Right lobe of liver (tissue), 6 donors: ENCODE measurements around the gene AFG1L. TPM values are rescaled to one million over a fixed set of nuclear protein-coding genes. Genes with fewer than 3 reads are reported as not detected.
A peak's percentile ranks its signal among the peaks of the same experiment; 100 is the strongest.
"Not testable (repeated sequence)": the region's sequence is repeated elsewhere in the genome, so short reads cannot be mapped to it uniquely, and the experiment has no call there.

Experiments used
- ATAC-seq, 4 donors: fragments of 200-7000 bp; cut with Tn5 transposase; one replicate each; pipeline ENCODE4 v1.9.1; 2020; ENCODE audit warnings: mild to moderate bottlenecking in 4 of 4, moderate library complexity in 4 of 4
- DNase-seq, 3 donors: peaks; one replicate each; pipeline ENCODE4 v3.0.0-alpha.2; 2020
- H3K27ac ChIP-seq, 3 donors: fragments of 200-600 bp; one replicate each; pipeline ENCODE4 v1.8.0; 2022
- H3K27me3 ChIP-seq, 2 donors: fragments of 200-600 bp; one replicate each; pipeline ENCODE4 v1.8.0; 2022
- H3K36me3 ChIP-seq, 4 donors: fragments of 200-600 bp; sonication (generic) in 1 of 4; one replicate each; pipeline versions ENCODE4 v1.5.1 to v1.8.0; 2017 to 2022; ENCODE audit warnings: control low read depth in 1 of 4
- H3K4me1 ChIP-seq, 4 donors: fragments of 200-600 bp; sonication (generic) in 1 of 4; one replicate each; pipeline versions ENCODE4 v1.5.1 to v1.8.0; 2017 to 2022; ENCODE audit warnings: control low read depth in 1 of 4
- H3K4me3 ChIP-seq, 3 donors: fragments of 200-600 bp; one replicate each; pipeline ENCODE4 v1.8.0; 2022
- H3K9me3 ChIP-seq, 4 donors: fragments of 200-600 bp; sonication (generic) in 1 of 4; one replicate each; pipeline versions ENCODE4 v1.5.1 to v1.8.0; 2017 to 2022; ENCODE audit warnings: control low read depth in 1 of 4
- CTCF ChIP-seq, 4 donors: fragments of 200-600 bp in 3 of 4; fragments of 450-650 bp in 1 of 4; IDR thresholded peaks; one replicate each; pipeline versions ENCODE4 v1.5.1 to v1.8.0; 2016 to 2022; ENCODE audit warnings: antibody characterized with exemption in 4 of 4, mild to moderate bottlenecking in 2 of 4
- POLR2A ChIP-seq: fragments of 450-650 bp; IDR thresholded peaks from one replicate; pipeline ENCODE4 v1.6.1; 2017; ENCODE audit warnings: antibody characterized with exemption, mild to moderate bottlenecking
- WGBS: methylation state at CpG from one replicate; pipeline ENCODE4 v1.1.6; 2018; ENCODE audit warnings: low coverage, low lambda C conversion rate; ENCODE audit not compliant: insufficient coverage; ENCODE audit errors: missing lambda C conversion rate; 5-methylcytosine and 5-hydroxymethylcytosine counted together
- intact Hi-C, 2 donors: fragments of 100-400 bp; cut with DNase I; formaldehyde crosslinking; loops; one replicate each; pipeline versions ENCODE4 v1.11.2 to v1.14.1; 2022
- total RNA-seq, 6 experiments: library from RNA; depleted of rRNA in 2 of 6; stranded (reverse); fragments of >200 nt in 2 of 6; fragmentation: NEBNext Ultra II Directional in 3 of 6; extraction: Animal tissue kit (Norgen Biotek cat#: 25700) in 3 of 6; gene quantifications; one replicate each; pipeline versions ENCODE4 v1.1.0 to v1.2.4, GENCODE V29; 2016 to 2023
- donor health status: DM: no; HTN: yes; CAD: no.
- donor health status: DM: no; HTN: no; CAD: no.
- donor health status: DM: no; HTN: no; CAD: no.
- donor health status: DM: no; HTN: yes; CAD: no.
- donor health status: DM: no; HTN: yes; CAD: no.

AFG1L gene
- total RNA-seq, 6 experiments from 2014 or later, result 1.5 to 5.6 (median 4.6) TPM

DNA sequence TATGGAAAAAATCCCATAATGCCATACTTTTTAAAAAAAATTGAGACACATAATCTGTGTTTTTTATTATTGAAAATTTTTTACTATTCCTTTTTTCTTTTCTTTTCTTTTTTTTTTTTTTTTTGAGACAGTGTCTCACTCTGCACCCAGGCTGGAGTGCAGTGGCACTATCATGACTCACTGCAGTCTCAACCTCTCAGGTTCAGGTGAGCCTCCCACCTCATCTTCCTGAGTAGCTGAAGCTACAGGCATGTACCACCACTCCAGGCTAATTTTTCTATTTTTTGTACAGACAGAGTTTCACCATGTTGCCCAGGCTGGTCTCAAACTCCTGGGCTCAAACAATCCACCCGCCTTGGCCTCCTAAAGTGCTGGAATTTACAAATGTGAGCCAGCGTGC lies 100.4 kb downstream of the AFG1L start:
- TF ChIP-seq POLR2A, result no peak
- TF ChIP-seq CTCF (IDR thresholded peaks at IDR 0.05), result no peak
- no peaks in the 10 kb centered on the region for H3K9me3 ChIP-seq
- no peak overlapping the region for H3K4me3 ChIP-seq
- no peaks in the 10 kb centered on the region for H3K36me3 ChIP-seq
- DNase-seq, result no peak
- intact Hi-C loops, result no loop called here
- ATAC-seq, result no peak
- no peaks in the 10 kb centered on the region for H3K27me3 ChIP-seq
- WGBS, result 100% methylated on average over 2 of the region's 2 CpGs
- no peaks in the 10 kb centered on the region for H3K4me1 ChIP-seq
- H3K27ac ChIP-seq, result no peak overlapping the region

- no peaks in the 10 kb centered on the region for H3K27me3 ChIP-seq
- H3K4me3 ChIP-seq, result no peak overlapping the region
- peaks cover 0 to 9% (median 0%) of the 10 kb centered on the region in 4 donors for H3K4me1 ChIP-seq
- H3K9me3 ChIP-seq, result no peaks in the 10 kb centered on the region
- no peaks in the 10 kb centered on the region for H3K36me3 ChIP-seq
- WGBS, result 43% methylated on average over 3 of the region's 3 CpGs
- ATAC-seq, result no peak
- no peak overlapping the region for H3K27ac ChIP-seq
- intact Hi-C loops, result no loop called here
- DNase-seq, result no peak
- no peak for TF ChIP-seq CTCF (IDR thresholded peaks at IDR 0.05)
- TF ChIP-seq POLR2A, result no peak
These were observed 108.4 kb downstream of the AFG1L start for GRCh38 chr6:108403236-108403635.

DNA sequence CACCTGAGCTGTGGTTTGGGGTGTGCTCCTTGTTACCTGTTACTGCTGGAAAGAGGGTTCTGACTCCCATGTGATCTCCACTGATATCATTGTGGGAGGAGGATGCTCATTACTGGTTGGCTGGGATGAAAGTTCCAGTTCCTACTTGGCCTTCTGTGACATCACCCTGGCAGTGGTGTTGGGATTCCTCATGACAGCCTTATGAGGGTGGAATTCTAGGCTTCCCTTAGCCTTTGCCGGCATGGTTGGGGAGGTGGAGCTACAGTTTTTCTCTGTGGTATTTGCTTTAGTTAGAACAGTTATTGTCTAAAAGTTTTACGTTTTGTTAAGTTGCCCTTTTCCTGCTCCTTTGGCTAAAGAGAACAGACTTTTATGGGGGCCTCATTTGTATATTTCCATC lies 112.1 kb downstream of the AFG1L start:
- no peak overlapping the region for H3K4me3 ChIP-seq
- H3K4me1 ChIP-seq, result peaks cover 0 to 18% (median 0%) of the 10 kb centered on the region in 4 donors
- H3K27me3 ChIP-seq, result no peaks in the 10 kb centered on the region
- no peaks in the 10 kb centered on the region for H3K9me3 ChIP-seq
- no peak overlapping the region for H3K27ac ChIP-seq
- intact Hi-C loops, result no loop called here
- WGBS, result 64% methylated on average over 2 of the region's 2 CpGs
- DNase-seq, result no peak
- peak in 2 of 4 donors; percentile 11 to 29 for ATAC-seq
- TF ChIP-seq POLR2A, result no peak
- H3K36me3 ChIP-seq, result no peaks in the 10 kb centered on the region

DNA sequence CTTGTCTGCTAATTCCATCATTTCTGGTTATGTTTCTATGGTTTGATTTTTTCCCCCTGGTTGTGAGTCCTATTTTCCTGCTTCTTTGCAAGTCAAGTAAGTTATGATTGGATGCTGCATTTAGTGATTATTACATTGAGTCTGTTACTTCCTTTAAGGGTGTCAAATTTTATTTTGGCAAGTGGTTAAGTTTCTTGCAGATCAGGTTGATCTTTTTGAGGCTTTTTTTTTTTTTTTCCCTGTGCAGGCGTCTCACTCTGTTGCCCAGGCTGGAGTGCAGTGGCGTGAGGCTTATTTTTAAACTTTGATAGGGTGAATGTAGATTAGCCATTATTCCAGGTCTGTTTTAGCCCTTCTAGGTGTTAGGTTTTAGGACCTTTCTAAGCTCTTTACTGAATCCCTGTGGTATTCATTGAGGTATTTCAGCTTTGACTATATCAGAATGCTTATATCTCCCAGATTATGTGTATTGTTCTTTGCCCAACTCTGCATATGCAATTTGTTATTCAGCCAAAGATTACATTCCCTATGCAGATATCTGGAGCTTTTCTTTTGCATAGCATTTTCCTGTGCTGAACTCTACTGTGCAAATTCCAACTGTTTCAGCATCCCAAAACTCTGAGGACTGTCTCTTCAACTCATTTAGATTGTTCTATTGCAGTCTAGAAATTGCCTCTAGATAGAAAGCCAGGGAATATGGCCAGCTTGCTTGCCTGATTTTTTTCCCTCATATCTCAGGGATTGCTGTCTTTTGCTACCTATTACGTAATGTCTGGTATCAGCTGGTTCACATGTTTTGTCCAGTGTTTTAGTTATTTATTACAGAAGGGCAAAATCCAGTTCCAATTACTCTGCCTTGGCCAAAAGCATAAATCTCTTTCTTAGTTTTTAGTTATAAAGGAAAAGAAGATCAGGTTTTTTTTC lies 113.3 kb downstream of the AFG1L start:
- TF ChIP-seq POLR2A, result no peak
- TF ChIP-seq CTCF (IDR thresholded peaks at IDR 0.05), result no peak
- Histone ChIP-seq H3K9me3 (no peaks in the 10 kb centered on the region), H3K4me1 (peaks cover 0 to 18% (median 0%) of the 10 kb centered on the region in 4 donors), H3K4me3 (no peak overlapping the region), H3K27me3 (no peaks in the 10 kb centered on the region), H3K27ac (peak overlapping the region; percentile 44 to 87 (median 81)), H3K36me3 (no peaks in the 10 kb centered on the region)
- intact Hi-C loops, result no loop called here
- ATAC-seq (peak; percentile 94 to 99 (median 94)), DNase-seq (peak in 1 of 3 donors; percentile 52)
- 23% methylated on average over 3 of the region's 3 CpGs for WGBS

- no peak for TF ChIP-seq CTCF (IDR thresholded peaks at IDR 0.05)
- no peak for TF ChIP-seq POLR2A
- Histone ChIP-seq H3K36me3 (no peaks in the 10 kb centered on the region), H3K9me3 (no peaks in the 10 kb centered on the region), H3K27ac (peak overlapping the region; percentile 25 to 87 (median 81)), H3K4me3 (no peak overlapping the region), H3K27me3 (no peaks in the 10 kb centered on the region), H3K4me1 (peaks cover 0 to 18% (median 0%) of the 10 kb centered on the region in 4 donors)
- DNase-seq (no peak), ATAC-seq (peak in 3 of 4 donors; percentile 43 to 60 (median 47))
- intact Hi-C loops, result no loop called here
- WGBS, result 24% methylated on average over 3 of the region's 3 CpGs
These were observed 114.0 kb downstream of the AFG1L start for GRCh38 chr6:108408861-108409260.

- H3K27ac ChIP-seq, DNase-seq, intact Hi-C loops, H3K4me1 ChIP-seq, H3K9me3 ChIP-seq, ATAC-seq, H3K36me3 ChIP-seq, H3K4me3 ChIP-seq, H3K27me3 ChIP-seq: not testable (repeated sequence)
- 92% methylated on average over 3 of the region's 5 CpGs for WGBS
These were observed 121.4 kb downstream of the AFG1L start for GRCh38 chr6:108416047-108416833.
